CD14-positive monocyte (primary cell): ENCODE data around the gene RAP2A. TPM values are rescaled to one million over a fixed set of nuclear protein-coding genes. Genes with fewer than 3 reads are reported as not detected.

Source experiments
- DNase-seq, 3 donors: peaks; one replicate each; pipeline ENCODE4 v3.0.0-alpha.2; 2011 to 2022
- H2AFZ ChIP-seq: 2 replicates; pipeline ENCODE4 v1.6.0; 2012; ENCODE audit warnings: mild to moderate bottlenecking, low read depth, low read length, inconsistent platforms; ENCODE audit not compliant: insufficient read depth, poor library complexity, severe bottlenecking
- H3K27ac ChIP-seq, 2 donors: 1 replicate in 1 of 2; 2 replicates in 1 of 2; pipeline ENCODE4 v1.5.1; 2012 to 2013; ENCODE audit warnings: low read length in 2 of 2, control low read depth in 1 of 2, inconsistent platforms in 1 of 2, low read depth in 1 of 2, mild to moderate bottlenecking in 1 of 2
- H3K27me3 ChIP-seq, 2 donors: one replicate each; pipeline versions ENCODE4 v1.6.0 to v1.6.1; 2011 to 2013; ENCODE audit warnings: low read length in 2 of 2; ENCODE audit not compliant: control insufficient read depth in 2 of 2, insufficient read depth in 2 of 2
- H3K36me3 ChIP-seq, 2 donors: replicated peaks in 1 of 2; 1 replicate in 1 of 2; 2 replicates in 1 of 2; pipeline versions ENCODE4 v1.5.1 to v1.6.1; 2012 to 2013; ENCODE audit warnings: low read length in 2 of 2, control low read depth in 1 of 2, inconsistent platforms in 1 of 2, mild to moderate bottlenecking in 1 of 2; ENCODE audit not compliant: insufficient read depth in 2 of 2, control insufficient read depth in 1 of 2
- H3K4me1 ChIP-seq, 2 donors: 1 replicate in 1 of 2; 2 replicates in 1 of 2; pipeline versions ENCODE4 v1.5.1 to v1.6.1; 2012 to 2013; ENCODE audit warnings: low read length in 2 of 2, control low read depth in 1 of 2, inconsistent platforms in 1 of 2, mild to moderate bottlenecking in 1 of 2, moderate library complexity in 1 of 2; ENCODE audit not compliant: insufficient read depth in 2 of 2, control insufficient read depth in 1 of 2
- H3K4me2 ChIP-seq: replicated peaks from 2 replicates; pipeline ENCODE3; 2012; ENCODE audit warnings: low read length, moderate library complexity, mild to moderate bottlenecking; ENCODE audit not compliant: poor library complexity, severe bottlenecking; ENCODE audit errors: extremely low read depth
- H3K4me3 ChIP-seq, 3 experiments: fragments of 200-600 bp in 1 of 3; sonication (generic) in 1 of 3; replicated peaks in 1 of 3; 1 replicate in 2 of 3; 2 replicates in 1 of 3; pipeline ENCODE4 v1.5.1; 2011 to 2013; ENCODE audit warnings: low read length in 3 of 3, mild to moderate bottlenecking in 3 of 3, control low read depth in 2 of 3, low read depth in 2 of 3, inconsistent platforms in 1 of 3, moderate library complexity in 1 of 3
- H3K79me2 ChIP-seq: 2 replicates; pipeline ENCODE4 v1.6.0; 2012; ENCODE audit warnings: mild to moderate bottlenecking, control low read depth, inconsistent platforms, low read length, moderate library complexity; ENCODE audit not compliant: insufficient read depth
- H3K9ac ChIP-seq: 2 replicates; pipeline ENCODE4 v1.6.0; 2017; ENCODE audit warnings: low read length, mild to moderate bottlenecking; ENCODE audit not compliant: insufficient read depth, poor library complexity, severe bottlenecking
- H3K9me3 ChIP-seq, 2 donors: replicated peaks in 1 of 2; 1 replicate in 1 of 2; 2 replicates in 1 of 2; pipeline versions ENCODE4 v1.5.1 to v1.6.1; 2012 to 2013; ENCODE audit warnings: low read length in 2 of 2, control low read depth in 1 of 2; ENCODE audit not compliant: control insufficient read depth in 1 of 2, insufficient read depth in 1 of 2
- H4K20me1 ChIP-seq: 2 replicates; pipeline ENCODE4 v1.6.0; 2012; ENCODE audit warnings: mild to moderate bottlenecking, low read length, control low read depth, moderate library complexity; ENCODE audit not compliant: insufficient read depth
- H3K27ac Mint-ChIP-seq, 7 donors: one replicate each; pipeline ENCODE4 v1.8.0; 2020; ENCODE audit warnings: mild to moderate bottlenecking in 7 of 7, mixed read lengths in 7 of 7, moderate library complexity in 6 of 7, inconsistent platforms in 2 of 7
- H3K27me3 Mint-ChIP-seq, 3 donors: one replicate each; pipeline ENCODE4 v1.8.0; 2021 to 2022; ENCODE audit warnings: low read depth in 3 of 3, mild to moderate bottlenecking in 3 of 3, mixed read lengths in 3 of 3, moderate library complexity in 3 of 3, inconsistent platforms in 1 of 3
- H3K36me3 Mint-ChIP-seq, 2 donors: one replicate each; pipeline ENCODE4 v1.8.0; 2020; ENCODE audit warnings: mixed read lengths in 2 of 2, inconsistent platforms in 1 of 2, mild to moderate bottlenecking in 1 of 2
- H3K4me1 Mint-ChIP-seq: one replicate; pipeline ENCODE4 v1.8.0; 2020; ENCODE audit warnings: mild to moderate bottlenecking, mixed read lengths
- H3K4me3 Mint-ChIP-seq, 2 donors: one replicate each; pipeline ENCODE4 v1.8.0; 2020; ENCODE audit warnings: mild to moderate bottlenecking in 2 of 2, mixed read lengths in 2 of 2, moderate library complexity in 1 of 2
- H3K9me3 Mint-ChIP-seq, 7 donors: one replicate each; pipeline ENCODE4 v1.8.0; 2020 to 2022; ENCODE audit warnings: mixed read lengths in 7 of 7, mild to moderate bottlenecking in 6 of 7, moderate library complexity in 6 of 7, inconsistent platforms in 2 of 7
- WGBS: methylation state at CpG from one replicate; pipeline ENCODE4 v1.1.5; 2013; ENCODE audit warnings: missing lambda C conversion rate; ENCODE audit not compliant: insufficient coverage; 5-methylcytosine and 5-hydroxymethylcytosine counted together
- intact Hi-C, 2 donors: fragments of 100-400 bp; cut with micrococcal nuclease; formaldehyde crosslinking; loops; one replicate each; pipeline versions ENCODE4 v1.15.0 to v1.15.1; 2023
- polyA plus RNA-seq, 3 donors: library from polyadenylated mRNA; depleted of rRNA in 1 of 3; unstranded in 2 of 3; stranded (reverse) in 1 of 3; fragments of 300-500 nt in 2 of 3; fragments of >200 nt in 1 of 3; fragmentation: Illumina TruSeq in 2 of 3; gene quantifications; 1 replicate in 2 of 3; 2 replicates in 1 of 3; pipeline ENCODE4 v1.2.3, GENCODE V29; 2012 to 2021
- TF ChIP-seq, protein P1 (sequence below): fragments of 200-600 bp; IDR thresholded peaks from one replicate; pipeline ENCODE4 v1.8.0; 2022; ENCODE audit warnings: antibody characterized with exemption, mild to moderate bottlenecking

Gene RAP2A
- polyA plus RNA-seq, 3 donors: 2.3 to 5.3 (median 4.5) TPM

- peaks cover 0 to 2% of the 10 kb centered on the region in 2 donors for H3K36me3 Mint-ChIP-seq
- H3K4me3 ChIP-seq: no peak overlapping the region
- intact Hi-C loops: no loop called here
- no peak overlapping the region for H3K9ac ChIP-seq
- no peaks in the 10 kb centered on the region for H4K20me1 ChIP-seq
- no peak overlapping the region for H3K4me2 ChIP-seq
- H2AFZ ChIP-seq: no peak overlapping the region
- H3K4me3 Mint-ChIP-seq: no peak overlapping the region
- H3K4me1 Mint-ChIP-seq: no peaks in the 10 kb centered on the region
- 90% methylated on average over 1 of the region's 1 CpG for WGBS
- no peaks in the 10 kb centered on the region for H3K27me3 ChIP-seq
- no peaks in the 10 kb centered on the region for H3K9me3 ChIP-seq
- H3K36me3 ChIP-seq: no peaks in the 10 kb centered on the region
- no peak overlapping the region for H3K27ac ChIP-seq
- H3K27ac Mint-ChIP-seq: no peak overlapping the region
- no peak for DNase-seq
- H3K27me3 Mint-ChIP-seq: peaks cover 0 to 3% (median 3%) of the 10 kb centered on the region in 3 donors
- TF ChIP-seq, protein P1, sequence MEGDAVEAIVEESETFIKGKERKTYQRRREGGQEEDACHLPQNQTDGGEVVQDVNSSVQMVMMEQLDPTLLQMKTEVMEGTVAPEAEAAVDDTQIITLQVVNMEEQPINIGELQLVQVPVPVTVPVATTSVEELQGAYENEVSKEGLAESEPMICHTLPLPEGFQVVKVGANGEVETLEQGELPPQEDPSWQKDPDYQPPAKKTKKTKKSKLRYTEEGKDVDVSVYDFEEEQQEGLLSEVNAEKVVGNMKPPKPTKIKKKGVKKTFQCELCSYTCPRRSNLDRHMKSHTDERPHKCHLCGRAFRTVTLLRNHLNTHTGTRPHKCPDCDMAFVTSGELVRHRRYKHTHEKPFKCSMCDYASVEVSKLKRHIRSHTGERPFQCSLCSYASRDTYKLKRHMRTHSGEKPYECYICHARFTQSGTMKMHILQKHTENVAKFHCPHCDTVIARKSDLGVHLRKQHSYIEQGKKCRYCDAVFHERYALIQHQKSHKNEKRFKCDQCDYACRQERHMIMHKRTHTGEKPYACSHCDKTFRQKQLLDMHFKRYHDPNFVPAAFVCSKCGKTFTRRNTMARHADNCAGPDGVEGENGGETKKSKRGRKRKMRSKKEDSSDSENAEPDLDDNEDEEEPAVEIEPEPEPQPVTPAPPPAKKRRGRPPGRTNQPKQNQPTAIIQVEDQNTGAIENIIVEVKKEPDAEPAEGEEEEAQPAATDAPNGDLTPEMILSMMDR: no peak
- H3K9me3 Mint-ChIP-seq: peaks cover 0 to 5% (median 3%) of the 10 kb centered on the region in 7 donors
- no peaks in the 10 kb centered on the region for H3K79me2 ChIP-seq
- H3K4me1 ChIP-seq: no peaks in the 10 kb centered on the region
Measured at GRCh38 chr13:97471711-97472110, 37.7 kb downstream of the RAP2A start.

- intact Hi-C loops: no loop called here
- no peaks in the 10 kb centered on the region for H3K36me3 ChIP-seq
- H3K4me3 ChIP-seq: no peak overlapping the region
- H3K27me3 Mint-ChIP-seq: peaks cover 0 to 4% (median 3%) of the 10 kb centered on the region in 3 donors
- no peaks in the 10 kb centered on the region for H3K79me2 ChIP-seq
- H3K4me1 Mint-ChIP-seq: no peaks in the 10 kb centered on the region
- H4K20me1 ChIP-seq: no peaks in the 10 kb centered on the region
- no peak overlapping the region for H3K27ac ChIP-seq
- H3K9me3 Mint-ChIP-seq: peaks cover 0 to 6% (median 3%) of the 10 kb centered on the region in 7 donors
- no peaks in the 10 kb centered on the region for H3K4me1 ChIP-seq
- TF ChIP-seq, protein P1: no peak
- H3K4me2 ChIP-seq: no peak overlapping the region
- 100% methylated on average over 1 of the region's 6 CpGs for WGBS
- no peak overlapping the region for H2AFZ ChIP-seq
- no peaks in the 10 kb centered on the region for H3K9me3 ChIP-seq
- H3K9ac ChIP-seq: no peak overlapping the region
- DNase-seq: no peak
- H3K36me3 Mint-ChIP-seq: no peaks in the 10 kb centered on the region
- H3K27ac Mint-ChIP-seq: no peak overlapping the region
- H3K4me3 Mint-ChIP-seq: no peak overlapping the region
- no peaks in the 10 kb centered on the region for H3K27me3 ChIP-seq
Measured at GRCh38 chr13:97474349-97474980, 40.5 kb downstream of the RAP2A start.
